Suppressor macrophage treated with lipopolysaccharide for 1 hour (primary cell): Measurements from ENCODE around the gene GSK3B.
"Not testable (repeated sequence)": the region's sequence is repeated elsewhere in the genome, so short reads cannot be mapped to it uniquely, and the experiment has no call there.

Experiments
- DNase-seq, 3 donors: peaks; one replicate each; pipeline ENCODE4 v3.0.0-alpha.2; 2020 to 2022

GSK3B gene

GRCh38 chr3:120095226-120095978 lies 1.2 kb upstream of the GSK3B start:
- peak; percentile 93 to 96 (median 94) for DNase-seq

DNA sequence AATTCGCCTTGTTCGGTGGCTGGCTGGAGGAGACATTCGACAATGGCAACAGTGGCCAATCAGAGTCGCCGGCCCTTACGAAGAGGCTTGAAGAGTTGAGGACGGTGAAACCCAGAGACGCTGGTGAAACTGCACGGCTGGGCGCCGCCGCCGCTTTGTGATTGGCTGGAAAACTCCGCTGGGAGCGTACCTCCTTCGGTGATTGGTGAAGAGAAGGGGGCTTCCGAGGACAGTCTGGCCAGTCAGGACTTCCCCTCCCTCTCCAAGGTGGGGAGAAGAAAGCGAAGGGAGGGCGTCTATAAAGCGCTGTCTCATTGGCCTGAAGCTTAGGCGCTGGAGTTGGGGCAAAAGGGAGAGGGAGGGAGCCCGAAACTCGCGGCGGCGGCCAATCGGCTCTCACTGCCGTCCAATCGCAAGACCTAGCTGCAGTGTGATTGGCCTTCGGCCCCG lies 554 bp upstream of the GSK3B start:
- peak; percentile 97 to 100 (median 99) for DNase-seq

- peak; percentile 74 to 89 (median 81) for DNase-seq
Measured at GRCh38 chr3:120093119-120093910, 932 bp downstream of the GSK3B start.

- no peak for DNase-seq
Measured at GRCh38 chr3:120092474-120092873, 1.8 kb downstream of the GSK3B start.

DNA sequence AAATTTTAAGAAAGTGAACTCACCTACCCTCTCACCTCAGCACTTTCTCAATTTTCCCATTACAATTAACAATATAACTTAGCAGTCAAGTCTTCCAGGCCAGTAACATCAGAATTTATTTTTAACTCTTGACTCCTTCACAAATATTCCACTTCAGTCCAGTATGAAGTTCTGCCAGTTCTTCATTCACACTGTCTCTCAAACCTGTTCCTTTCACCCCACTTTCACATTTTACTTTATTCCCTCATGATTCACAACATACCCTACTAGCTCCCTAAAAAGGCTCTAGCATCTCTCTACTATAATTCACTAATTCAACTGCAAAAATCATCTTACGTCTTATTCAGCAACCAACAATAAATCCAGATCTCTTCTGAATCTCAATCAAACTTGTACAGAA lies 3.8 kb downstream of the GSK3B start:
- no peak for DNase-seq

DNA sequence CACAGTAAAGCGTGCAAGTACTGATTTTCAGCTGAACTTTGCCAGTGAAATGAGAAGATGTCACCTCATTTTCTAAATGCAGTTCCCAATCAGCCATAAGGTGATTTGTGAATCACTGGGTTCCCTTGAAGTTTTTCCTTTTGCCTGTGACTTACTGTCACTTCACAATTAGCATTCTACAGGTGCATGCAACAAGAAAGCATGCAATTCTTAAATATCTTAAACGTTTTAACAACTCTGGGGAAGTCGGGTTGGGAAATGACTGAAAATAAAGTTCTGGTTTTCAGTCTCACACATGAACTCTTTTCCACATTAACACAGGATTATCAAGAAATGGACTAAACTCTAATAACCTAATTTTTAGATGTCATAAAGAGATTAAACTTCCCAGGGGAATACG lies 5.2 kb downstream of the GSK3B start:
- no peak for DNase-seq

DNA sequence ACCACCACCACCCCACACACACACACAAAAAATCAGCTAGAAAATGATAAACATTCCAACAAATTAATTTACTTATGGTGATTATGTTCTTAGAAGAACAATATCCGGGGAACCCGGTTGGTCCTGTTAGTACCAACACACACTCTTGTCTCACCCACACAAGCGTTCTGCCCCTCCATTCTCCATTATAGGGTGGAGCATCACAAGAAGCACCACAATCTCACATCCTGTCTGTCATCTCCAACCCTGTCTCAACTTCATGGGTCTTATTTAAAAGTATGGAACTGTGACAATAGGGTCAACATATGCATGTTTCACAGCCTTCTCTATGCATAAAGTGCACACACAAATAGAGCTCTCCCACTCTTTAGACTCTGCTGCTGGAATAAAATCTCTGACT lies 5.6 kb downstream of the GSK3B start:
- no peak for DNase-seq

- no peak for DNase-seq
Measured at GRCh38 chr3:120081719-120082118, 12.5 kb downstream of the GSK3B start.

DNA sequence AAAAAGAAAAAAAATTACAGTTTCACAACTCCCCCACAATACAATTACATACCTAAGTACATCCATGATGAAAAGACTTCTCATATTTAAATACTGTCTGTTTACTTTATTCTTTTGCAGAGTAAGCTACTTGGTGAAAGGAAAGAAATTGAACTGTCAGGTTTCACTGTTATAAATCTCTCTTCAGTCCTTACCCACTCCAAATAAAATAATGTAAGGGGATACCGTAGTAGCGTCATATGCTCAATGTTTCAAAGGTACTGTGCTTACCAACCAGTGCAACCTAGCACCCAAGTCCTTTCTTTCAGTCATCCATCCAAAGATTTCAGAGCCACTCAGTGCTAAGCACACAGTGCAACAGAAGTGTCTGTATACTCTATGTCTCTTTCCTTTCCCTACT lies 13.4 kb downstream of the GSK3B start:
- no peak for DNase-seq

DNA sequence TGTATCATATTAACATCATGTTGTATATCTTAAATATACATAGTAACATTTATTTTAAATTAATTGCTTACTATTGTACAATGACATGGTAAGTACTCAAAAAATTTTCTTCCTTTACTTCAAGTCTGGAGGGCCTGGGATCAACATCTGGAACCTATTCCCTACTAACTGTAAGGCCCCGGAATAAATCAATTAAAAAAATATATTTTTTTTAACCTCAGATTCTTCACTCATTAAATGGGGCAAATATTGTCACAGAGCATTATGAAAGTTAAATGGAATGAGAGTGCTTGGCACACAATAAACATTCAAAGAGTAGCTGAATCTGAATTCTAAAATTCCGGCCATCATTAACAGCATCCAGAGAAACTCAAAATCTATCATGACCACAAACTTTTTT lies 16.5 kb downstream of the GSK3B start:
- no peak for DNase-seq

DNA sequence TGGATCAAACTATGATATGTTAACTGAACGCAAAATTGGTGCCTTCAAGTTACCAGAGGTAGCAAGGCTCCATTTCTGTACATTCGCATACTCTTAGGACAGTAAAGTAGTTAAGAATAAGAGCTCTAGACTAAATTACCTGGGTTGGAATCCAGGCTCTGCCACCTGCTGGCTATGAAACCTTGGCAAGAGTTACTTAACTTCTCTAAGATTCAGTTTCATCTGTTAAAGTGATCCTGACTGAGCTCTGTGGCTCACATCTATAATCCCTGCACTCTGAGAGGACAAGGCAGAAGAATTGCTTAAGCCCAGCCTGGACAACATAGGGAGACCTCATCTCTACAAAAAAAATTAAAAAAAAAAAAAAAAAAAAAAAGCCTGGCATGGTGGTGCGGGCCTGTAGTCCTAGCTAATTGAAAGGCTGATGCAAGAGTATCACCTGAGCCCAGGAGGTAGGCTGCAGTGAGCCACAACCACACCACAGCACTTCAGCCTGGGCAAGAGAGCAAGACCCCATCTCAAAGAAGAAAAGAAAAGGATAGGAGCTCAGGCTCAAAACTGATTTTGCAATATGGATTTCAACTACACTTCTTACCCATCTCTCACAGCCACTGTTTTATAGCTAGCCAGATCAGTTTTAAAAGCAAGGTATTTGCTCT lies 21.3 kb downstream of the GSK3B start:
- no peak for DNase-seq

DNA sequence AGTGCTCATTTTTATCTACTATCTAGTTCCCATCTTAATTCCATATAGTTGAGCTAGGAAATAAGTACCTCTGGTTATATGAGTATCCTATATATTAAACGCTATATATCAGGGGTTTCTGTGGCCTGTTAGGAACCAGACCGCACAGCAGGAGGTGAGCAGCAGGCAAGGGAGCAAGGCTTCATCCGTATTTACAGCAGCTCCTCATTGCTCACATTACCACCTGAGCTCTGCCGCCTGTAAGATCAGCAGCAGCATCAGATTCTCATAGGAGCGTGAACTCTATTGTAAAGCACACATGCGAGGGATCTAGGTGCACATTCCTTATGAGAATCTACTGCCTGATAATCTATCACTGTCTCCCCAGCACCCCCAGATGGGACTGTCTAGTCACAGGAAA lies 23.0 kb downstream of the GSK3B start:
- no peak for DNase-seq

DNA sequence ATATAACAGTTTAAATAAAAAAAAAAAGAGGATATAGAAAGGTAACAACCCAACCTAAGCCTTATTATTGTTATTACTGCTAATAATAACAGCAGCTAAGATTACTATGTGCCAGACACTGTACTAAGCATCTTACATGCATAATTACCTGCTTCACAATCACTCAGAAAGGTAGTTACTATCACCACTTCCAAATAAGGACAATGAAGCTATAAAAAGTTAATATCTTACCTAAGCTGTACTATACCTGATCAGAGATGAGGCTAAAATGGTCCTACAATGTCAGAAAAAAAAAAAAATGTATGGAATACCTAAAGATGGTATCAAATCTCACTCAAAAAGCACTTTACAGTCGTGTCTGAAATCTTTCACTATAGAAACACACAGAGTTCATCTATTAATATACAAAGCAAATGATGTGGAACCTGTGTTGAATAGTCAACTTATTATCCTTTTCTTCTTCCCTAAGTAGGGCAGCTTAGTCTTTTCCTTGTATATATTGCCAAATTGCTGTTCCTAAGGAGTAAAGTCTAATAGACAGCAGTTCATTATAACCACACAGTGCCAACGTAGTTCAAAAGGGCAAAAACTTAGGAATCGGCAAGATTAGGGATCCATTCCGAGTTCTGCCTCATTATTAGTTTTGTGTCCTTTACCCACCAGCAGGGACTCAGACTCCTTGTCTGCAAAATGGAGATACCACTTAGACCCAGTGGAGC lies 23.8 kb downstream of the GSK3B start:
- DNase-seq, result no peak

GRCh38 chr3:120067083-120067482 lies 27.2 kb downstream of the GSK3B start:
- DNase-seq, result no peak

DNA sequence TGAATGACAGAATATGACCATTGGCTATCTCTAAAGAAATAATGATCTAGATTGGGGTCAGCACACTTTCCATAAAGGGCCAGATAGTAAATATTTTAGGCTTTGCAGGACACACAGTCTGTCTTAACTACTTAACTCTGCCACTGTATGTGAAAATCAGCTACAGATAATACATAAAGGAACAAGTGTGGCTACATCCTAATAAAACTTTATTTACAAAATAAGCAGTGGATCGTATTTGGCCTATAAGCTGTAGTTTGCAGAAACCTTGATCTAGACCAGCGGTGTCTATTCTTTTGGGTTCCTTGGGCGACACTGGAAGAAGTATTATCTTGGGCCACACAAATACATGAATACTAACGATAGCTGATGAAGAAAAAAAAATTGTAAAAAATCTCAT lies 27.6 kb downstream of the GSK3B start:
- DNase-seq, result no peak

DNA sequence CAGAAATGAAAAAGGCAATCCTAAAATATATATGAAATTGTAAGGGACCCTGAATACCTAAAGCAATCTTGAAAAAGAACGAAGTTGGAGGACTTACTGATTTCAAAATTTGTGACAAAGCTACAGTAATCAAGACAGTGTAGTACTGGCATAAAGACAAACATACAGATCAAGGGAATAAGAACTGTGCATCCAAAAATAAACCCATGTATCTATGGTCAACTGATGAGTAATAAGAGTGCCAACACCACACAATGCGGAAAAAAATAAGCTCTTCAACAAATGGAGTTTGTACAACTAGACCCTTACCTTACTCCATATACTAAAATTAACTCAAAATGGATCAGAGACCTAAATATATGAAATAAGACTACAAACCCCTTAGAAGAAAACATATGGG lies 29.6 kb downstream of the GSK3B start:
- DNase-seq, result no peak

DNA sequence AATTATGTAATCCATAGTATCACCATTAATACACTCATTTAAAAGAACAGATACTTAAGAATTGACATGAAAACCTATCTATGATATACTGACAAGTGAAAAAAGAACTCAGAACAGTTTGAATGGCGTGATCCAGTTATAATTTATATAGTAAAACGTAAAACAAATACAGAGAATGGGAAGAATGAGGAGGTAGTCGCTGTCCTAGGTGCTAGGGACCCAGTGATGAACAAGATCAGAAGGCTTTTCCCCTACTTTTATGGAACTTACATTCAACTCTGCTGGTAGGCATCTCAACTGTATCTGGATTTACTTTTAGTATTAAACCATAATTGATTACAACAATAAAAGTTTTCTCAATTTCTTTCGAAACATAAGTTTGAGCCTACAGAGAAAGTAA lies 31.8 kb downstream of the GSK3B start:
- peak in 1 of 3 donors; percentile 10 for DNase-seq

DNA sequence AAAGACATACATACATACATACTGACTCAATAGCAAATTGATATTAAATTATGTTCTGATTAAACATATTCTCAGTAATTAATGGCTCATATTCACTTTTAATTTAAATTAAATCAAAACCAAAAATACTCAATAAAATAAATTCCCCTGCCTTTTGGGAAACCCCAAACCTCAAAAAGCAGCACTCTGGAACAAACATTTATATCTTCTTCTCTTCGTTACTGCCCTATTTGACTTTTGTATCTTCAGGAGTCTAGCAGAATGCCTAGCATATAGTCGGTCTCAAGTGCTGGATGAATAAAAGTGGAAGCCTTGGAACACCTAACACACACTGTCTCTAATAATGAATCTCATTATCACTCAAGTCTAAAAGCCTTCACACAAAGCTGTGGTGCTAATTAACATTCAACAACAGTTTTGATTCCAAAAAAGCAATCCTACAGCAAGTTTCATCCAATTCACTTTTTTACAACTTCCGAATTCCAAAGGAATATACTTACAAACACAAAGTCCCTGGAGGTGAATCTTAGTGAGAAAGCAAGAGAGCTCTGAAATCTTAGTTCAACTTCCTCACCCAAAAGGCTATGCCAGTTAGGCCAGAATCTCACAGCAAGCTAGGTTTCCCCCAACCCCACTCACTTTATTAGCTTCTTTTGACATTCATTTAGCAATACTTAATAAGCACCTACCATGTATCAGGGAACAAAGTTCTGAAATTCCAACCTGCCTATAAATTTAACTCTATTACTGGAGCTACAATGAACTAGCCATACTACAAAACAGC lies 35.0 kb downstream of the GSK3B start:
- no peak for DNase-seq

DNA sequence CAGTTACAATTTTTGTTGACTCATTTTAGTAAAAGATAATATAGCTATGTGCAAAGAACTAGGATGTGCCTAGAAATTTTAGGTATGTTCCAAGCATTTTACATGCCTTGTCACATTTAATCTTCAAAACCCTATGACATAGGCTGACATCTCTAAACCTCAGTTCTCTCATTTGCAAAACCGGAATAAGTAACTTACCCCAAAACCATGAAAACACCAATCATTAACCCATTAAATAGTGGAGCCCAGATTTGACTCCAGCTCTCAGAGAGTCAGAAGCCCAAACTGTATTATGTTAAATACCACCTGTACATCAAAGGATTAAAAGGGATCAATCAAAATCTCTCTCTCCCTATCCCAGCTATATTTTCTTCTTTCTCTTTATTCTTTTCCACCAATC lies 36.6 kb downstream of the GSK3B start:
- DNase-seq, result no peak

GRCh38 chr3:120057029-120057428 lies 37.2 kb downstream of the GSK3B start:
- no peak for DNase-seq

- not testable (repeated sequence) for DNase-seq
Measured at GRCh38 chr3:120053647-120054046, 40.6 kb downstream of the GSK3B start.

GRCh38 chr3:120052677-120053076 lies 41.6 kb downstream of the GSK3B start:
- no peak for DNase-seq
